OCI-LY3 (cell line): ENCODE results near the gene DOK1.
A peak's percentile ranks its signal among the peaks of the same experiment; 100 is the strongest.

Source experiments
- H2AFZ ChIP-seq: fragments of 200-600, 300-600 bp; shearing (Covaris generic); 2 replicates; pipeline ENCODE4 v1.6.0; 2014; ENCODE audit warnings: antibody characterized with exemption, low read depth, low read length
- H3K27ac ChIP-seq: fragments of 200-600, 300-600 bp; sonication (generic); 2 replicates; pipeline ENCODE4 v1.5.1; 2014; ENCODE audit warnings: mild to moderate bottlenecking, low read length, moderate library complexity, mixed read lengths
- H3K27me3 ChIP-seq: fragments of 200-600, 300-600 bp; sonication (generic); 2 replicates; pipeline ENCODE4 v1.6.1; 2014; ENCODE audit warnings: low read depth, low read length, mixed read lengths
- H3K36me3 ChIP-seq: fragments of 200-600, 300-600 bp; sonication (generic); replicated peaks from 2 replicates; pipeline ENCODE3; 2014; ENCODE audit warnings: low read depth, low read length, mixed read lengths
- H3K4me1 ChIP-seq: fragments of 300-600, 200-600 bp; sonication (generic); 2 replicates; pipeline ENCODE4 v1.6.1; 2014; ENCODE audit warnings: low read length, mixed read lengths
- H3K4me2 ChIP-seq: fragments of 200-600, 300-600 bp; sonication (generic); 2 replicates; pipeline ENCODE4 v1.6.1; 2014; ENCODE audit warnings: low read length, mixed read lengths
- H3K4me3 ChIP-seq: fragments of 300-600, 200-600 bp; sonication (generic); 2 replicates; pipeline ENCODE4 v1.5.1; 2014; ENCODE audit warnings: antibody characterized with exemption, mild to moderate bottlenecking, low read length, moderate library complexity
- H3K79me2 ChIP-seq: fragments of 300-600, 200-600 bp; shearing (Covaris generic); 2 replicates; pipeline ENCODE4 v1.6.1; 2014; ENCODE audit warnings: mild to moderate bottlenecking, low read length, mixed read lengths
- H3K9ac ChIP-seq: fragments of 300-600, 200-600 bp; shearing (Covaris generic); 2 replicates; pipeline ENCODE4 v1.6.0; 2014; ENCODE audit warnings: mild to moderate bottlenecking, low read length, moderate library complexity
- H3K9me3 ChIP-seq: fragments of 200-600, 300-600 bp; shearing (Covaris generic); 2 replicates; pipeline ENCODE4 v1.6.1; 2014; ENCODE audit warnings: low read length, mixed read lengths; ENCODE audit not compliant: insufficient read depth
- H4K20me1 ChIP-seq: fragments of 200-600, 300-600 bp; sonication (generic); 2 replicates; pipeline ENCODE4 v1.6.1; 2016; ENCODE audit warnings: low read length, mixed read lengths; ENCODE audit not compliant: insufficient read depth
- CTCF ChIP-seq: fragments of 200-600, 300-600 bp; sonication (generic); IDR thresholded peaks from 2 replicates; pipeline ENCODE4 v1.5.1; 2014; ENCODE audit warnings: antibody characterized with exemption, low read length, low read depth
- EZH2phosphoT487 ChIP-seq: fragments of 200-600 bp; shearing (Covaris generic); IDR thresholded peaks from 2 replicates; pipeline ENCODE4 v1.6.1; 2018; ENCODE audit warnings: antibody characterized with exemption, mixed run types, low read depth

DOK1 gene

DNA sequence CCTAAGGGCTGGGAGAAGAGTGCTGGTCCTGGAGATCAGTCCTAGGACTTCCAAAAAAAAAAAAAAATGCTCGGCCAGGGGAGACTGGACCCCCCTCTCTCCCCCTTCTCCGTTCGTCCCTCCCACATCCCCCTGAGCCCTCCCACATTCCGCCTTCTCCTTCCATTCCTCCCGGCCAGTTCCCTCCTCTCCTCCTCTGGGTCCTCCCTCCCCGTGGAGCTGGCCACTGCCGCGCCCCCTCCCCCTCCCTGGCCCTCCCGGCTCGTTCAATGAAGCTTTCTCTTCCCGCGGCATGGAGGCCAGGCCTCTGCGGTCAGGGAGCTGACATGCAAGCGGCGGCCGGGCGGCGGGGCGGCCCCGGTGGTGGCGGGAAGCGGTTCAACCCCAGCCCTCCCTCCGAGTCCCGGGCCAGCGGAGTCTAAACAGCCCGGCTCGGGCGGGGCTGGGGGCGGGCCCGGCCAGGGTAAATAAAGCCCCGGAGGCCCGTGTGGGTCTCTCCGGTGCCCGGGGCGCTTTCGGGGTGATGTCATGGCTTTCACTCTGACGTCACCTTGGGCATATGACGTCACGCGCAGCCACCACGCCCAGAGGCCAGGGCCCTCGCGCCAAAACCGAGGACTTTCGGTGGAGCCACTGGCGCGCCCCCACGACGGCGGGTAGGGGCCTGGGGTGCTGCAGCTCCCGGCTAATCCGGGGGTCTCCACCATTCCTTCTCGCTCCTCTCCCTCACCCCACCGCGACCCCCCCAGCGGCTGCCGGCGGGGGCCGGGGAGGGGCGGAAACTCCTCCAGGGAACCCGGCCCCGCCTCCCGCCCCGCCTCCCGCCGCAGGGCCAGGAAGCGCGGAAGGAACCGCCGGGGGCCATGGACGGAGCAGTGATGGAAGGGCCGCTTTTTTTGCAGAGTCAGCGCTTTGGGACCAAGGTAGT lies at the start of gene DOK1, which contains the start of gene LOXL3:
Gene DOK1 (plus strand): TSS at position 829 of the 928 bp plus-strand sequence. CDS start 35 bp downstream, at position 864.
Gene LOXL3 (minus strand): TSS at position 51 of the 928 bp plus-strand sequence. CDS start 1,308 bp downstream, outside the sequence.
- Histone ChIP-seq H3K4me2 (peak within 1 kb of the TSS; percentile 93), H3K4me1 (peaks cover 11% of the 10 kb centered on the region), H3K9me3 (no peaks in the 10 kb centered on the region), H3K27me3 (no peaks in the 10 kb centered on the region), H3K9ac (peak within 1 kb of the TSS; percentile 91), H3K27ac (peak within 1 kb of the TSS; percentile 33), H3K36me3 (no peaks in the 10 kb centered on the region), H3K4me3 (peak within 1 kb of the TSS; percentile 90), H3K79me2 (peaks cover 3% of the 10 kb centered on the region; the same call in 1 of the 2 replicates), H4K20me1 (no peaks in the 10 kb centered on the region), H2AFZ (peak within 1 kb of the TSS; percentile 86)
- TF ChIP-seq CTCF (no peak), EZH2phosphoT487 (no peak)

DNA sequence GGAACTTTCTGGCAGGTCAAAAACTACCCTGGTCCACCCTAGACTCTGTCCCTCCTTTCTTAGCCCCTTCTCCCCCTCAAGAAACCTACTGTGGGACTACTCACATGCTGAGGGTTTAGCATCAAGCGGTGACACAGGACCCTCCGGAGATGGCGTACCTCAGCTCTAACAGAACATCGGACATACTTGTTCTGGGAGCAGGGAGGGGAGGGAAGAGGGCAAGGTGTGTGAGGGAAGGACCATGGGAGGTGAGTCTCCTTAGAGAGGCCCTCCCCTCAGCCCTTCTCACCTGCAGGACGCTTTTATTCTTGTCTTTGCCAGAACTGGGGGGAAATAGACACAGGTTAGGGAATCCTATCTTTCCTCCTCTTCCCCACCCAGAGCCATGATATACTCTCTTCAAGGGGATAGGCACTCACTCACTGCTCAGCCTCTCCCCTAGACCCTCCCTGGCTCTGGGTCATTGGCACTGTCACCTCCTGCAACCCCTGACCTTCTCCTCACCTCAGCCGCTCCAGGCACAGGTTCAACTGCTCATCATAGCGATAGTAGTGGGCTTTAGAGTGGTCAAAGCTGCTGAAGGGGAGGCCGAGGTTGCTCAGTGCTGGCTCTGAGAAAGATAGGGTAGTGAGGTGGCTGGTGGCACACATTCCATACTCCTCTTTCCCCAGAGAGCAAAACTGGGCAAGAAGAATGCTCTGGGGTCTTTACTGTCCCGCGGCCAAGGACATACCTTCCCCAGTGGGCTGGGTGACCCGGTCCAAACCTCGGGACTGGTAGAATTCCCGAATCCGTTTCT lies 48.9 kb upstream of the DOK1 start:
- H3K4me3 ChIP-seq: no peak overlapping the region

DNA sequence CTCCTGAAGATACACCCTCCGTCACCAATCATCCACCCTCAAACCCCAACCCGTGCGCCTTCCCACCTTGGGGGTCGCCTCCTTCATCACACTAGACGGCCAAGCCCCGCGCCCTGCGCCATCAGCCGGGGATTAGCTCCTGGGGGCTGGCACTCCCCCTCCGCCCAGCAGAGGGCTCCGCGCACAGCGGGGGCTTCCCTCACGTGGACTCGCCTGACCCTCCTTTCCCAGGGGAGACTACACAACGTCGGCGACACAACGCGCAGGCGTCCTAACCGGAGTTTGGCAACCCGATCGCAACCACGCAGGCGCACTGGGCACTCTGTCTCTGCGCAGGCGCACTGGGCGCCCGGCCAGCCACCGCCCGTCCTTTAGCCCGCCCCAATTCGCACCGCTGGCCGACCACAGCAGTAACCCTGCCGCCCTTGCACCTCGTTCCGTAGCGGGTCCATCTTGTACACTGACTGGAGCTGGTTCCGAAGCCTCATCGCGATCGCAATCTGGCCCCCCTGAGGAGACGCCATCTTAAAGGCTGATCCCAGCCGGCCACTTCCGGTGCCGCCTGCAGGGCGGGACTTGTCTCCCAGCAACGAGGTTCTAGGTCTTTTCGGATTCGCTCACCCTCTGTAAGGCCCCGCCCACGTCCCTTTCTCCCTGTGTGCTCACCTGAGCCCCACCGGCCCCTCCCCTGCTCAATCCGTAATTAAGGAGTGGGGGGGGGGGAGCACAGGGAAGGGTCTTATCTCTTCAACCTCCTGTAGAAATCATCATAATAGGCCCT lies 47.2 kb upstream of the DOK1 start, which contains the start of gene PCGF1:
Gene PCGF1 (minus strand): TSS at position 551 of the 781 bp plus-strand sequence. CDS start 27 bp downstream, at position 524.
- H3K4me1 ChIP-seq: peaks cover 32% of the 10 kb centered on the region
- H3K4me2 ChIP-seq: peak within 1 kb of the TSS; percentile 88
- H3K27ac ChIP-seq: peak within 1 kb of the TSS; percentile 93
- H3K4me3 ChIP-seq: peak within 1 kb of the TSS; percentile 82
- H3K9ac ChIP-seq: peak within 1 kb of the TSS; percentile 91
- H3K9me3 ChIP-seq: no peaks in the 10 kb centered on the region
- H3K27me3 ChIP-seq: no peaks in the 10 kb centered on the region
- no peaks in the 10 kb centered on the region for H4K20me1 ChIP-seq
- peaks cover 11% of the 10 kb centered on the region for H3K79me2 ChIP-seq
- TF ChIP-seq CTCF: peak; percentile 59
- no peak for TF ChIP-seq EZH2phosphoT487
- peak within 1 kb of the TSS; percentile 88; the same call in 1 of the 2 replicates for H2AFZ ChIP-seq
- peaks cover 13% of the 10 kb centered on the region for H3K36me3 ChIP-seq

More for the DNA sequence above, 48.9 kb upstream of the DOK1 start:
- no peak for TF ChIP-seq EZH2phosphoT487
- TF ChIP-seq CTCF: no peak
- Histone ChIP-seq H3K9me3 (no peaks in the 10 kb centered on the region), H4K20me1 (no peaks in the 10 kb centered on the region), H3K79me2 (peaks cover 11% of the 10 kb centered on the region), H3K4me1 (peaks cover 32% of the 10 kb centered on the region), H3K36me3 (peaks cover 13% of the 10 kb centered on the region), H3K4me2 (peak overlapping the region; percentile 7; the same call in 1 of the 2 replicates), H3K27me3 (no peaks in the 10 kb centered on the region), H2AFZ (no peak overlapping the region), H3K9ac (no peak overlapping the region), H3K27ac (no peak overlapping the region)
